HepG2 (cell line): ENCODE results near the gene AK4. TPM values are rescaled to one million over a fixed set of nuclear protein-coding genes. Genes with fewer than 3 reads are reported as not detected.
"Not testable (repeated sequence)": the region's sequence is repeated elsewhere in the genome, so short reads cannot be mapped to it uniquely, and the experiment has no call there.

ENCODE experiments used
- ATAC-seq: fragments of 200-7000 bp; cut with Tn5 transposase; 3 replicates; pipeline ENCODE4 v1.9.1; 2020; ENCODE audit warnings: mild to moderate bottlenecking, moderate library complexity
- Bru-seq: library from RNA; stranded (reverse); fragments of 400-500 nt; gene quantifications from one replicate; lab custom pipeline; 2021; lab: Mats Ljungman, UMichigan
- BruChase-seq, 2 experiments: library from RNA; stranded (reverse); fragments of 400-500 nt; gene quantifications; one replicate each; lab custom pipeline; 2021; lab: Mats Ljungman, UMichigan
- BruUV-seq: library from RNA; stranded (reverse); fragments of 400-500 nt; replicated peaks from 2 replicates; lab custom pipeline; 2021; lab: Mats Ljungman, UMichigan
- CTCF ChIA-PET: fragments of 300-600 bp; formaldehyde crosslinking; extraction: SDS; loops from one replicate; lab custom pipeline; 2021; ENCODE audit warnings: low total read pairs, inconsistent platforms, low intra/inter-chr PET ratio; lab: Yijun Ruan, JAX
- POLR2A ChIA-PET: fragments of 350-600 bp; sonication (Branson Sonifier 250); formaldehyde crosslinking; loops from one replicate; lab custom pipeline; 2020; ENCODE audit warnings: antibody characterized with exemption, inconsistent platforms; lab: Yijun Ruan, JAX
- DNase-seq: peaks from one replicate; pipeline ENCODE4 v3.0.0-alpha.2; 2015; ENCODE audit warnings: low spot score
- FAIRE-seq: peaks from 3 replicates; lab custom pipeline; 2011; peaks lifted over from hg19 to GRCh38; lab: Jason Lieb, UNC
- H2AFZ ChIP-seq: one replicate; pipeline ENCODE4 v1.6.1; 2011; ENCODE audit warnings: low read length, inconsistent platforms
- H3K27ac ChIP-seq: fragments of 300-600 bp; 3 replicates; pipeline ENCODE4 v1.8.0; 2011; ENCODE audit warnings: mixed run types, mild to moderate bottlenecking, mixed read lengths, low read length, inconsistent platforms; ENCODE audit not compliant: insufficient read depth; ENCODE audit errors: extremely low read length
- H3K27me3 ChIP-seq, 2 experiments: fragments of 200-600 bp in 1 of 2; 2 replicates in 1 of 2; 3 replicates in 1 of 2; pipeline versions ENCODE4 v1.6.0 to v1.8.0; 2011; ENCODE audit warnings: low read length in 2 of 2, mild to moderate bottlenecking in 2 of 2, moderate library complexity in 2 of 2, inconsistent platforms in 1 of 2; ENCODE audit not compliant: insufficient read depth in 2 of 2, control insufficient read depth in 1 of 2
- H3K36me3 ChIP-seq, 2 experiments: fragments of 200-600 bp in 1 of 2; replicated peaks in 1 of 2; 2 replicates in 1 of 2; 3 replicates in 1 of 2; pipeline versions ENCODE4 v1.5.1 to v1.8.0; 2011; ENCODE audit warnings: low read length in 2 of 2, inconsistent platforms in 1 of 2; ENCODE audit not compliant: insufficient read depth in 2 of 2, control insufficient read depth in 1 of 2
- H3K4me1 ChIP-seq: 2 replicates; pipeline ENCODE4 v1.5.1; 2012; ENCODE audit warnings: low read length, inconsistent platforms; ENCODE audit not compliant: insufficient read depth
- H3K4me2 ChIP-seq: 2 replicates; pipeline ENCODE4 v1.6.0; 2011; ENCODE audit warnings: low read depth, low read length, inconsistent platforms
- H3K4me3 ChIP-seq, 3 experiments: fragments of 200-600 bp in 1 of 3; sonication (generic), shearing (Covaris generic) in 1 of 3; replicated peaks in 1 of 3; 2 replicates each; pipeline ENCODE4 v1.5.1; 2011 to 2016; ENCODE audit warnings: low read length in 3 of 3, inconsistent platforms in 2 of 3, low read depth in 2 of 3, mild to moderate bottlenecking in 2 of 3, control low read depth in 1 of 3, mixed read lengths in 1 of 3; ENCODE audit not compliant: insufficient read depth in 1 of 3
- H3K79me2 ChIP-seq: one replicate; pipeline ENCODE4 v1.6.1; 2011; ENCODE audit warnings: low read length, inconsistent platforms; ENCODE audit not compliant: insufficient read depth
- H3K9ac ChIP-seq: 2 replicates; pipeline ENCODE4 v1.6.0; 2011; ENCODE audit warnings: mild to moderate bottlenecking, low read depth, low read length, inconsistent platforms; ENCODE audit not compliant: insufficient read depth
- H3K9me3 ChIP-seq: 2 replicates; pipeline ENCODE4 v1.5.1; 2012; ENCODE audit warnings: mild to moderate bottlenecking, low read length
- H4K20me1 ChIP-seq: 2 replicates; pipeline ENCODE4 v1.6.0; 2011; ENCODE audit warnings: inconsistent platforms, mild to moderate bottlenecking, low read length, moderate library complexity; ENCODE audit not compliant: insufficient read depth
- HNRNPL ChIP-seq: fragments of 200-400 bp; formaldehyde crosslinking; IDR thresholded peaks from 2 replicates; pipeline ENCODE4 v1.6.1; 2017; ENCODE audit warnings: mild to moderate bottlenecking, low read depth, low read length
- ISL2 ChIP-seq: sonication (generic); formaldehyde crosslinking; IDR thresholded peaks from 2 replicates; pipeline ENCODE4 v1.5.0; 2020; ENCODE audit warnings: missing genetic modification reagents
- PHF20 ChIP-seq: sonication (generic); formaldehyde crosslinking; IDR thresholded peaks from 2 replicates; pipeline ENCODE4 v1.5.0; 2020; ENCODE audit warnings: mild to moderate bottlenecking, missing genetic modification reagents
- PHF8 ChIP-seq: sonication (generic); formaldehyde crosslinking; IDR thresholded peaks from 2 replicates; pipeline ENCODE4 v1.5.0; 2020; ENCODE audit warnings: missing genetic modification reagents
- POLR2A ChIP-seq, 2 experiments: IDR thresholded peaks; 2 replicates each; pipeline ENCODE4 v1.6.1; 2011; ENCODE audit warnings: low read depth in 2 of 2, low read length in 2 of 2, mild to moderate bottlenecking in 1 of 2, moderate library complexity in 1 of 2; ENCODE audit not compliant: insufficient read depth in 1 of 2
- TBX2 ChIP-seq: sonication (generic); formaldehyde crosslinking; IDR thresholded peaks from 2 replicates; pipeline ENCODE4 v1.5.0; 2020; ENCODE audit warnings: missing genetic modification reagents, mild to moderate bottlenecking, borderline replicate concordance
- YEATS4 ChIP-seq: sonication (generic); formaldehyde crosslinking; IDR thresholded peaks from 2 replicates; pipeline ENCODE4 v1.4.0; 2020; ENCODE audit warnings: missing genetic modification reagents, borderline replicate concordance
- ZNF292 ChIP-seq: sonication (generic); formaldehyde crosslinking; IDR thresholded peaks from 2 replicates; pipeline ENCODE4 v1.8.1; 2022; ENCODE audit warnings: mild to moderate bottlenecking, low read depth, missing genetic modification reagents, borderline replicate concordance
- ZNF543 ChIP-seq: sonication (generic); formaldehyde crosslinking; IDR thresholded peaks from 2 replicates; pipeline ENCODE4 v1.4.0; 2020; ENCODE audit warnings: mild to moderate bottlenecking, missing genetic modification reagents
- ZNF749 ChIP-seq: sonication (generic); formaldehyde crosslinking; IDR thresholded peaks from 2 replicates; pipeline ENCODE4 v1.8.0; 2022; ENCODE audit warnings: mild to moderate bottlenecking, missing genetic modification reagents, moderate library complexity, borderline replicate concordance
- ZNF790 ChIP-seq: sonication (generic); formaldehyde crosslinking; IDR thresholded peaks from 2 replicates; pipeline ENCODE4 v1.8.0; 2022; ENCODE audit warnings: missing genetic modification reagents, mild to moderate bottlenecking, borderline replicate concordance
- ZNF883 ChIP-seq: sonication (generic); formaldehyde crosslinking; IDR thresholded peaks from 2 replicates; pipeline ENCODE4 v1.5.1; 2020; ENCODE audit warnings: mild to moderate bottlenecking, missing genetic modification reagents; ENCODE audit errors: not compliant biosample characterization
- WGBS: methylation state at CpG from one replicate; pipeline ENCODE4 v1.1.6; 2017; ENCODE audit warnings: low lambda C conversion rate; 5-methylcytosine and 5-hydroxymethylcytosine counted together
- in situ Hi-C: cut with HindIII; loops from 2 replicates; pipeline ENCODE4 v1.10.0; 2017; ENCODE audit warnings: low pct_unique_long_range_greater_than_20kb; ENCODE audit not compliant: extremely low pct_ligation_motif_present
- intact Hi-C: fragments of 100-400 bp; cut with micrococcal nuclease; formaldehyde crosslinking; loops from one replicate; pipeline ENCODE4 v1.10.0; 2022; ENCODE audit not compliant: unreplicated experiment
- long read RNA-seq, 2 experiments: library from RNA in 1 of 2; library from polyadenylated mRNA in 1 of 2; stranded (forward) in 1 of 2; unstranded in 1 of 2; transcript quantifications; one replicate each; pipeline ENCODE4 v2.0.0, GENCODE V29; 2019 to 2022
- polyA minus RNA-seq, 3 experiments: library from RNA; depleted of rRNA, polyadenylated mRNA; stranded (reverse); fragments of >200 nt; gene quantifications; 2 replicates each; pipeline ENCODE4 v1.2.3, GENCODE V29; 2011; ENCODE audit warnings: low replicate concordance in 1 of 3
- polyA plus RNA-seq, 8 experiments: library from polyadenylated mRNA; depleted of rRNA in 3 of 8; stranded (reverse) in 7 of 8; unstranded in 1 of 8; fragments of >200 nt; fragmentation: Illumina TruSeq in 4 of 8; extraction: Trizol in 4 of 8; gene quantifications; 2 replicates each; pipeline versions ENCODE4 v1.2.1 to v1.2.3, GENCODE V29; 2011 to 2016; ENCODE audit warnings: low read depth in 4 of 8, missing spikeins in 1 of 8, mixed read lengths in 1 of 8; ENCODE audit not compliant: insufficient read depth in 1 of 8
- total RNA-seq, 5 experiments: library from RNA; depleted of rRNA; stranded (reverse); fragments of >200 nt; fragmentation: Illumina TruSeq; extraction: Trizol; gene quantifications; 2 replicates each; pipeline ENCODE4 v1.2.3, GENCODE V29; 2016; ENCODE audit warnings: low read depth in 1 of 5
- TF ChIP-seq, protein P1 (sequence below): IDR thresholded peaks from 2 replicates; pipeline ENCODE4 v1.6.1; 2016; ENCODE audit warnings: mild to moderate bottlenecking

The AK4 gene
- total RNA-seq (2016; rRNA removed; fragmentation: Illumina TruSeq; extraction: Trizol) = 160 and 244 TPM in 2 replicates
- 32.4 and 33.4 TPM in 2 replicates for total RNA-seq (2016; cell fraction: cytosol; rRNA removed; fragmentation: Illumina TruSeq; extraction: Trizol; ENCODE audit: low read depth)
- total RNA-seq (2016; cell fraction: insoluble cytoplasmic fraction; rRNA removed; fragmentation: Illumina TruSeq; extraction: Trizol) = 159 and 236 TPM in 2 replicates
- 125 and 127 TPM in 2 replicates for total RNA-seq (2016; cell fraction: membrane; rRNA removed; fragmentation: Illumina TruSeq; extraction: Trizol)
- 62.2 and 67.7 TPM in 2 replicates for total RNA-seq (2016; cell fraction: nucleus; rRNA removed; fragmentation: Illumina TruSeq; extraction: Trizol)
- polyA plus RNA-seq (2011; rRNA removed) = 90.8 and 110 TPM in 2 replicates
- polyA plus RNA-seq (2011; cell fraction: cytosol; rRNA removed) = 77.7 and 112 TPM in 2 replicates
- 26.2 and 29.8 TPM in 2 replicates for polyA plus RNA-seq (2011; cell fraction: nucleus; rRNA removed)
- polyA plus RNA-seq (2012) = 92.4 and 139 TPM in 2 replicates
- polyA plus RNA-seq (2016; cell fraction: cytosol; fragmentation: Illumina TruSeq; extraction: Trizol; ENCODE audit: low read depth) = 33.0 and 40.9 TPM in 2 replicates
- 208 TPM in 2 replicates for polyA plus RNA-seq (2016; cell fraction: insoluble cytoplasmic fraction; fragmentation: Illumina TruSeq; extraction: Trizol; ENCODE audit: low read depth)
- 85.0 and 86.6 TPM in 2 replicates for polyA plus RNA-seq (2016; cell fraction: membrane; fragmentation: Illumina TruSeq; extraction: Trizol; ENCODE audit: low read depth)
- polyA plus RNA-seq (2016; cell fraction: nucleus; fragmentation: Illumina TruSeq; extraction: Trizol; ENCODE audit: insufficient read depth, low read depth) = 69.6 and 74.5 TPM in 2 replicates
- polyA minus RNA-seq (2011; rRNA and poly(A)+ RNA removed; ENCODE audit: low replicate concordance) = 13.2 and 122 TPM in 2 replicates
- polyA minus RNA-seq (2011; cell fraction: cytosol; rRNA and poly(A)+ RNA removed) = 75.7 and 79.3 TPM in 2 replicates
- 69.5 and 75.5 TPM in 2 replicates for polyA minus RNA-seq (2011; cell fraction: nucleus; rRNA and poly(A)+ RNA removed)
- percentile 87 among the genes with signal in this experiment for Bru-seq, nascent RNA
- percentile 90 among the genes with signal in this experiment for BruChase-seq, experiment 1, labeled RNA remaining after a 6-hour chase
- BruChase-seq, experiment 2, labeled RNA remaining after a 2-hour chase = percentile 85 among the genes with signal in this experiment
- long read RNA-seq, experiment 1, full-length matches to known transcripts = 169 of 217 reads
- long read RNA-seq, experiment 1, partial matches to known transcripts = 4 of 217 reads
- long read RNA-seq, experiment 1, other reads (novel, unspliced or antisense) = 44 of 217 reads
- long read RNA-seq, experiment 2, full-length matches to known transcripts = 51 of 168 reads
- long read RNA-seq, experiment 2, partial matches to known transcripts = 6 of 168 reads
- long read RNA-seq, experiment 2, other reads (novel, unspliced or antisense) = 111 of 168 reads

DNA sequence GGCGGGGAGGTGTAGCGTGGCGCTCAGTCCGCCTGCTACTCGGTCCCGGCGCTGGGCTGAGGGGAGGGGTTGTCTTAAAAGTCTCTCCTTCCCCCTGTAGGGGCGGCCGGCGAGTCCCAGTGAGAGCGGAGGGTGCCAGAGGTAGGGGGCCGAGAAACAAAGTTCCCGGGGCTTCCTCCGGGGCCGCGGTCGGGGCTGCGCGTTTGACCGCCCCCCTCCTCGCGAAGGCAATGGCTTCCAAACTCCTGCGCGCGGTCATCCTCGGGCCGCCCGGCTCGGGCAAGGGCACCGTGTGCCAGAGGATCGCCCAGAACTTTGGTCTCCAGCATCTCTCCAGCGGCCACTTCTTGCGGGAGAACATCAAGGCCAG lies at the start of gene AK4:
AK4 (plus strand) TSS at position 26 of the 370 bp plus-strand sequence; CDS start at position 231, 205 bp downstream.
- Histone ChIP-seq H3K9ac (peak within 1 kb of the TSS; percentile 76), H3K4me1 (peaks cover 68% of the 10 kb centered on the region), H3K79me2 (peaks cover 50% of the 10 kb centered on the region), H4K20me1 (peaks cover 10% of the 10 kb centered on the region), H3K27ac (peak within 1 kb of the TSS; percentile 78), H3K4me2 (peak within 1 kb of the TSS; percentile 85), H3K4me3 (peak within 1 kb of the TSS; percentile 86 to 90 (median 87))
- ATAC-seq = peak; percentile 37
- H2AFZ ChIP-seq, FAIRE-seq, H3K9me3 ChIP-seq, H3K27me3 ChIP-seq, CTCF ChIA-PET, H3K36me3 ChIP-seq, DNase-seq: not testable (repeated sequence)
- TSS peak; percentile 31 for BruUV-seq
- WGBS = no CpG with 5 or more reads among the region's 33 CpGs
- POLR2A ChIA-PET = interaction anchor here (0.7 to 1.9 kb wide), 4 partner anchors 11 to 272 kb away, joined by 3 to 37 read pairs (median 4); partner anchors contain the start of genes LEPR and LEPROT
- intact Hi-C loops (loop anchor here (2.0 to 10.0 kb wide), 2 partner anchors 61 to 277 kb away; partner anchors contain the start of genes LEPR and LEPROT), in situ Hi-C loops (loop anchor here (5.0 kb wide), 2 partner anchors 59 to 81 kb away; no protein-coding TSS in a partner anchor)
- TF ChIP-seq ZNF749 (CRISPR knock-in tag) = 0 out of 2 replicates have a peak, but pooled peaks have one; percentile 13
- 0 out of 2 replicates have a peak, but pooled peaks have one; percentile 1 for TF ChIP-seq ISL2 (CRISPR knock-in tag)
- peak; percentile 11; the same call in 1 of the 2 replicates for TF ChIP-seq PHF20 (CRISPR knock-in tag)
- peak; percentile 49; the same call in 1 of the 2 replicates for TF ChIP-seq YEATS4 (CRISPR knock-in tag)
- 0 out of 2 replicates have a peak, but pooled peaks have one; percentile 64 for TF ChIP-seq ZNF790 (CRISPR knock-in tag)
- TF ChIP-seq ZNF292 (CRISPR knock-in tag) = peak; percentile 62; the same call in 1 of the 2 replicates
- 0 out of 2 replicates have a peak, but pooled peaks have one; percentile 38 for TF ChIP-seq ZNF543
- TF ChIP-seq TBX2 (CRISPR knock-in tag) = peak; percentile 2; the same call in 1 of the 2 replicates
- TF ChIP-seq, protein P1, sequence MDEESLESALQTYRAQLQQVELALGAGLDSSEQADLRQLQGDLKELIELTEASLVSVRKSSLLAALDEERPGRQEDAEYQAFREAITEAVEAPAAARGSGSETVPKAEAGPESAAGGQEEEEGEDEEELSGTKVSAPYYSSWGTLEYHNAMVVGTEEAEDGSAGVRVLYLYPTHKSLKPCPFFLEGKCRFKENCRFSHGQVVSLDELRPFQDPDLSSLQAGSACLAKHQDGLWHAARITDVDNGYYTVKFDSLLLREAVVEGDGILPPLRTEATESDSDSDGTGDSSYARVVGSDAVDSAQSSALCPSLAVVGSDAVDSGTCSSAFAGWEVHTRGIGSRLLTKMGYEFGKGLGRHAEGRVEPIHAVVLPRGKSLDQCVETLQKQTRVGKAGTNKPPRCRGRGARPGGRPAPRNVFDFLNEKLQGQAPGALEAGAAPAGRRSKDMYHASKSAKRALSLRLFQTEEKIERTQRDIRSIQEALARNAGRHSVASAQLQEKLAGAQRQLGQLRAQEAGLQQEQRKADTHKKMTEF = peak; percentile 22; the same call in 1 of the 2 replicates
- peak; percentile 64 for TF ChIP-seq PHF8 (CRISPR knock-in tag)
- TF ChIP-seq POLR2A (IDR thresholded peaks at IDR 0.05; ENCODE audit: insufficient read depth in 1 of 2, low read depth in 2 of 2, low read length in 2 of 2) = peak in 1 of 2 experiments; percentile 61; a peak in 1 of 4 replicates
- peak; percentile 71 for TF ChIP-seq ZNF883 (CRISPR knock-in tag)
- 0 out of 2 replicates have a peak, but pooled peaks have one; percentile 36 for TF ChIP-seq HNRNPL
